H1 (cell line): Measurements from ENCODE around the gene CTPS1. TPM values are rescaled to one million over a fixed set of nuclear protein-coding genes. Genes with fewer than 3 reads are reported as not detected.

Source experiments
- BCL11A ChIP-seq, 2 experiments: IDR thresholded peaks; one replicate each; pipeline ENCODE4 v1.6.1; 2011; ENCODE audit warnings: low read depth in 2 of 2, low read length in 2 of 2, mild to moderate bottlenecking in 2 of 2
- E2F6 ChIP-seq: IDR thresholded peaks from 2 replicates; pipeline ENCODE4 v1.6.1; 2012; ENCODE audit warnings: inconsistent platforms
- HDAC6 ChIP-seq: IDR thresholded peaks from one replicate; pipeline ENCODE4 v1.7.1; 2012; ENCODE audit warnings: low read depth, mild to moderate bottlenecking, inconsistent platforms, low read length, moderate library complexity
- RFX5 ChIP-seq: IDR thresholded peaks from 2 replicates; pipeline ENCODE4 v1.6.1; 2011; ENCODE audit warnings: low read depth, low read length, improper control_type of control experiment, borderline replicate concordance
- SRF ChIP-seq: IDR thresholded peaks from 2 replicates; pipeline ENCODE4 v1.6.1; 2011; ENCODE audit warnings: mild to moderate bottlenecking, low read depth, low read length, moderate library complexity
- USF2 ChIP-seq: IDR thresholded peaks from 2 replicates; pipeline ENCODE4 v1.6.1; 2011; ENCODE audit warnings: low read length, improper control_type of control experiment
- ZNF274 ChIP-seq: IDR thresholded peaks from 2 replicates; pipeline ENCODE4 v1.7.0; 2012; ENCODE audit warnings: low read length, borderline replicate concordance; ENCODE audit errors: extremely low read depth
- polyA plus RNA-seq, 7 experiments: library from polyadenylated mRNA; depleted of rRNA in 3 of 7; stranded (reverse) in 5 of 7; unstranded in 2 of 7; fragments of >200 nt in 5 of 7; fragments of 200-250 nt in 2 of 7; gene quantifications; 1 replicate in 5 of 7; 2 replicates in 1 of 7; 4 replicates in 1 of 7; pipeline versions ENCODE4 v1.2.1 to v1.2.3, GENCODE V29; 2011 to 2013; ENCODE audit warnings: missing spikeins in 2 of 7, mixed read lengths in 2 of 7
- total RNA-seq: library from RNA; stranded (reverse); fragmentation: NEBNext Ultra II Directional; extraction: Animal tissue kit (Norgen Biotek cat#: 25700); gene quantifications from 2 replicates; pipeline ENCODE4 v1.2.1, GENCODE V29; 2021

CTPS1 gene
- total and polyA plus RNA-seq, 2 of the 8 experiments (the other 6 are each of a cell fraction or from before 2014, with no cell fraction given): 35.5 to 103 TPM

GRCh38 chr1:40932006-40932405 lies 47.5 kb upstream of the CTPS1 start (continued):
- TF ChIP-seq RFX5: no peak
- no peak for TF ChIP-seq ZNF274
- no peak for TF ChIP-seq SRF
- no peak for TF ChIP-seq BCL11A (IDR thresholded peaks at IDR 0.05; ENCODE audit: low read depth in 2 of 2, low read length in 2 of 2)
- no peak for TF ChIP-seq USF2
- no peak for TF ChIP-seq E2F6
- no peak for TF ChIP-seq HDAC6
